ENCODE measurements around the gene SPAG4.

- TF ChIP-seq CTCF (IDR thresholded peaks at IDR 0.05) (no peak), EZH2 (IDR thresholded peaks at IDR 0.05; ENCODE audit: borderline replicate concordance, insufficient read depth, low read depth, low read length, poor library complexity, severe bottlenecking) (no peak)
These were observed 10.2 kb downstream of the SPAG4 start for GRCh38 chr20:35625584-35626385.

All from B cell (primary cell).